Vagina (tissue), 2 donors: Measurements from ENCODE around the gene MICALL1. TPM values are rescaled to one million over a fixed set of nuclear protein-coding genes. Genes with fewer than 3 reads are reported as not detected.

Source experiments
- DNase-seq, 2 donors: peaks; one replicate each; pipeline ENCODE4 v3.0.0-alpha.2; 2017; ENCODE audit errors: extremely low spot score in 2 of 2
- H3K27ac ChIP-seq: fragments of 200-600 bp; sonication (generic); one replicate; pipeline ENCODE4 v1.5.1; 2019
- H3K27me3 ChIP-seq: fragments of 200-600 bp; sonication (generic); one replicate; pipeline ENCODE4 v1.5.1; 2019
- H3K36me3 ChIP-seq, 2 donors: fragments of 200-600 bp; sonication (generic); one replicate each; pipeline ENCODE4 v1.5.1; 2017 to 2019
- H3K4me1 ChIP-seq: fragments of 200-600 bp; sonication (generic); one replicate; pipeline ENCODE4 v1.5.1; 2019
- H3K4me3 ChIP-seq, 2 donors: fragments of 200-600 bp; sonication (generic); 1 replicate in 1 of 2; 2 replicates in 1 of 2; pipeline ENCODE4 v1.5.1; 2016 to 2019
- H3K9me3 ChIP-seq: fragments of 200-600 bp; sonication (generic); one replicate; pipeline ENCODE4 v1.5.1; 2019
- CTCF ChIP-seq, 3 experiments: fragments of 450-650 bp in 2 of 3; fragments of 200-600 bp in 1 of 3; sonication (generic) in 1 of 3; IDR thresholded peaks; one replicate each; pipeline ENCODE4 v1.5.1; 2017 to 2019; ENCODE audit warnings: antibody characterized with exemption in 3 of 3, mild to moderate bottlenecking in 2 of 3, moderate library complexity in 2 of 3
- POLR2A ChIP-seq, 2 donors: fragments of 450-650 bp; IDR thresholded peaks; one replicate each; pipeline ENCODE4 v1.6.1; 2017; ENCODE audit warnings: antibody characterized with exemption in 2 of 2, mild to moderate bottlenecking in 2 of 2, moderate library complexity in 2 of 2
- POLR2AphosphoS5 ChIP-seq, 2 donors: sonication (generic); formaldehyde crosslinking; IDR thresholded peaks; one replicate each; pipeline ENCODE4 v1.9.0; 2017; ENCODE audit warnings: antibody characterized with exemption in 2 of 2, mild to moderate bottlenecking in 2 of 2, low read depth in 1 of 2; ENCODE audit not compliant: insufficient read depth in 1 of 2
- intact Hi-C: fragments of 100-400 bp; cut with DNase I; formaldehyde crosslinking; loops from one replicate; pipeline ENCODE4 v1.15.1; 2023
- total RNA-seq: library from RNA; depleted of rRNA; stranded (reverse); fragments of >200 nt; gene quantifications from one replicate; pipeline ENCODE4 v1.2.3, GENCODE V29; 2016

The MICALL1 gene
- total RNA-seq, 1 donor from 2014 or later: 112 TPM

DNA sequence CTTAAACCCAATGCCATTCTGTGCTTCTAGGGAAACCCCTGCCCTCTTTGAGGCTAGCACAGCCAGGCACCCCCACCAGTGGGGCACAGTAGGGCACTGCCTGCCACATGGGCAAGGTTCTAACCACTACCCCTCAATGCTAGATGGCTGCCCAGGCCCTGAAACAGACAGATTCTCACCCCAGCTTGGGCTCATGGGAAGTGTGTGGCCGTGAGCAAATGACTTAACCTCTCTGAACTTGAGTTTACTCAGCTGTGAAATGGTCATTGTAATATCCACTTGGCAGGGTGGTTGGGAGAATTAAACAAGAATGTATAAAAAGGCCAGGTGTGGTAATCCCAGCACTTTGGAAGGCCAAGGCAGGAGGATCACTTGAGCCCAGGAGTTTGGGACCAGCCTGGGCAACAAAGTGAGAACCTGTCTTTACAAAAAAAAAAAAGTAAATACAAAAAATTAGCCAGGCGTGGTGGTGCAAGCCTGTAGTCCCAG lies 24.9 kb downstream of the MICALL1 start:
- H3K9me3 ChIP-seq: no peaks in the 10 kb centered on the region
- H3K4me1 ChIP-seq: peaks cover 41% of the 10 kb centered on the region
- TF ChIP-seq POLR2AphosphoS5 (IDR thresholded peaks at IDR 0.05; ENCODE audit: insufficient read depth in 1 of 2, low read depth in 1 of 2) (no peak), CTCF (IDR thresholded peaks at IDR 0.05) (no peak), POLR2A (IDR thresholded peaks at IDR 0.05) (no peak)
- intact Hi-C loops: loop anchor here (10.0 kb wide), 1 partner anchor 46 kb away; no protein-coding TSS in a partner anchor
- H3K4me3 ChIP-seq: no peak overlapping the region
- H3K27ac ChIP-seq: peak overlapping the region; percentile 57
- H3K36me3 ChIP-seq: peaks cover 0 to 75% of the 10 kb centered on the region in 2 donors
- DNase-seq: no peak
- H3K27me3 ChIP-seq: no peaks in the 10 kb centered on the region

- peak overlapping the region; percentile 80 for H3K27ac ChIP-seq
- no peak for DNase-seq
- no peaks in the 10 kb centered on the region for H3K27me3 ChIP-seq
- H3K36me3 ChIP-seq: peaks cover 0 to 75% of the 10 kb centered on the region in 2 donors
- peaks cover 41% of the 10 kb centered on the region for H3K4me1 ChIP-seq
- intact Hi-C loops: loop anchor here (10.0 kb wide), 1 partner anchor 47 kb away; no protein-coding TSS in a partner anchor
- TF ChIP-seq POLR2AphosphoS5 (IDR thresholded peaks at IDR 0.05; ENCODE audit: insufficient read depth in 1 of 2, low read depth in 1 of 2) (no peak), POLR2A (IDR thresholded peaks at IDR 0.05) (no peak), CTCF (IDR thresholded peaks at IDR 0.05) (no peak)
- H3K4me3 ChIP-seq: no peak overlapping the region
- no peaks in the 10 kb centered on the region for H3K9me3 ChIP-seq
Observed at GRCh38 chr22:37931893-37932389, 25.8 kb downstream of the MICALL1 start.

- Histone ChIP-seq H3K36me3 (peaks cover 0 to 75% of the 10 kb centered on the region in 2 donors), H3K27ac (peak overlapping the region; percentile 80), H3K4me3 (no peak overlapping the region), H3K4me1 (peaks cover 41% of the 10 kb centered on the region), H3K27me3 (no peaks in the 10 kb centered on the region), H3K9me3 (no peaks in the 10 kb centered on the region)
- DNase-seq: no peak
- intact Hi-C loops: loop anchor here (10.0 kb wide), 1 partner anchor 48 kb away; no protein-coding TSS in a partner anchor
- TF ChIP-seq POLR2A (IDR thresholded peaks at IDR 0.05) (no peak), CTCF (IDR thresholded peaks at IDR 0.05) (no peak), POLR2AphosphoS5 (IDR thresholded peaks at IDR 0.05; ENCODE audit: insufficient read depth in 1 of 2, low read depth in 1 of 2) (no peak)
Observed at GRCh38 chr22:37932401-37932800, 26.3 kb downstream of the MICALL1 start.

- no peak for DNase-seq
- H3K9me3 ChIP-seq: no peaks in the 10 kb centered on the region
- peaks cover 41% of the 10 kb centered on the region for H3K4me1 ChIP-seq
- intact Hi-C loops: loop anchor here (10.0 kb wide), 1 partner anchor 48 kb away; no protein-coding TSS in a partner anchor
- H3K4me3 ChIP-seq: no peak overlapping the region
- H3K27me3 ChIP-seq: no peaks in the 10 kb centered on the region
- peaks cover 0 to 73% of the 10 kb centered on the region in 2 donors for H3K36me3 ChIP-seq
- H3K27ac ChIP-seq: peak overlapping the region; percentile 80
- TF ChIP-seq POLR2A (IDR thresholded peaks at IDR 0.05): no peak
- TF ChIP-seq CTCF (IDR thresholded peaks at IDR 0.05): no peak
- no peak for TF ChIP-seq POLR2AphosphoS5 (IDR thresholded peaks at IDR 0.05; ENCODE audit: insufficient read depth in 1 of 2, low read depth in 1 of 2)
Observed at GRCh38 chr22:37932821-37933578, 26.9 kb downstream of the MICALL1 start.
